GM19395 (cell line): Measurements from ENCODE around the gene TXNDC15.
"Not testable (repeated sequence)": the region's sequence is repeated elsewhere in the genome, so short reads cannot be mapped to it uniquely, and the experiment has no call there.

Source experiments
- ATAC-seq: cut with Tn5 transposase; IDR thresholded peaks from one replicate; pipeline ENCODE4 v1.9.1; 2021; ENCODE audit warnings: mild to moderate bottlenecking, moderate library complexity; ENCODE audit not compliant: unreplicated experiment

The TXNDC15 gene

DNA sequence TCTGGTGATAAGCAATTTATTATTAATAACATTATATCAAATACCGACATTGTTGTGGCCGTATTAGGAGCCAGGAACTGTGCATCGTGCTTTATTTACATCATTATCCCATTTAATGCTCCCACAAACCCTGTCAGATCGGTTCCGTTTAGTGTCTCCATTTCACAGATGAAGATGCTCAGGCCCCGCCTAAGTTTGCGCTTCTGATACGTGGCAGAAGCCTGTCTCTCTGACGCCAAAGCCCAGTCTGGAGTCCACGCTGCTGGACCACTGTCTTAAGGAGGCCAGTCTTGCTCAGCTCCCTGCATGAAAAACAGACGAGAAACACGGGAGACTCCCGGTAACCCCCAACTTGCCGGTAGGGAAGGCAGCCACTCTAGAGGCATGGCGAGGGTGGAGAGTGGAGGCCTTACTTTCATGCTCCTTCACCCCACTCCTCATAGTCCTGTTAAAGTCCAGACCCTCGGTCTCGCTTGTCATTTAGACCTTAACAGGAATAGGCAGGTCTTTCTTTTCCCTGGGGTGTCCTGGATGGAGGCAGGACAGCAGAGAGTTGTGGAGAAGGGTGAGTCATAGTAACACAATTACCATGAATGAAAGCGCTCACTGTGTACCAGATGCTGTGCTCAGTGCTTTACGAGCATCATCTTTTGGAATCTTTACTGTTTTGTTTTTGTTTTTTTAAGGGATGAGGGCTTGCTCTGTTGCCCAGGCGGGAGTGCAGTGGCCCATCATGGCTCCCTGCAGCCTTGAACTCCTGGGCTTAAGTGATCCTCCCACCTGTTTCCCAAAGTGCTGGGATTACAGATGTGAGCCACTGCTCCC, 872 bp downstream of the TXNDC15 start:
- ATAC-seq: peak; percentile 32

GRCh38 chr5:134877159-134877558, 3.0 kb downstream of the TXNDC15 start:
- peak; percentile 46 for ATAC-seq

DNA sequence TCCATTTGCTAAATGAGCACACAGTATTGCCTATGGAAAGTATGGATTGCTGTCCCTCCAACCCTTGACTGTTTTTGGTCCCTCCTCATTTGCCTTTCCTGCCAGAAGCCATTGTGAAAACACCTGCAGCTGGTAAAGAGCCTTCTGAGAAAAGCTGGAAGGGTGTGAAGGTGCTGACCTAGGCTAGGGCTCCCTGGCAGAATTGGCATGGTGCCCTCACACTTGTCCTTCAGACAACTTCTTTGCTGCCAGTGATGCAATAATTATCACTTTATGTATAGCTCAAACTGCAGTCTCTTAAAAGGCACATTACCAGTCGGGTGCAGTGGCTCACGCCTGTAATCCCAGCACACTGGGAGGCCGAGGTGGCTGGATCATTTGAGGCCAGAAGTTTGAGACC, 4.2 kb downstream of the TXNDC15 start:
- ATAC-seq: no peak

GRCh38 chr5:134879456-134879855, 5.3 kb downstream of the TXNDC15 start:
- no peak for ATAC-seq

DNA sequence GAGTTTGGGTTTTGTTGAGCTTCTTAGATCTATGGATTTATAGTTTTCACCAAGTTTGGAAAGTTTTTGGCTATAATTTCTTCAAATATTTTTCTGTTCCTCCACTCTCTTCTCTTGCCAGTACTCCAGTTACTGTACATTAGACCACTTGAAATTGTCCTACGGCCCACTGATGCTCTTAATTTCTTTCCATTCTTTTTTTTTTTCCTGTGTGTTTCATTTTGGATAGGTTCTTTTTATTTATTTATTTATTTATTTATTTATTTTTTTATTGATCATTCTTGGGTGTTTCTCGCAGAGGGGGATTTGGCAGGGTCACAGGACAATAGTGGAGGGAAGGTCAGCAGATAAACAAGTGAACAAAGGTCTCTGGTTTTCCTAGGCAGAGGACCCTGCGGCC, 6.8 kb downstream of the TXNDC15 start:
- ATAC-seq: not testable (repeated sequence)

GRCh38 chr5:134881711-134882110, 7.5 kb downstream of the TXNDC15 start:
- ATAC-seq: not testable (repeated sequence)

DNA sequence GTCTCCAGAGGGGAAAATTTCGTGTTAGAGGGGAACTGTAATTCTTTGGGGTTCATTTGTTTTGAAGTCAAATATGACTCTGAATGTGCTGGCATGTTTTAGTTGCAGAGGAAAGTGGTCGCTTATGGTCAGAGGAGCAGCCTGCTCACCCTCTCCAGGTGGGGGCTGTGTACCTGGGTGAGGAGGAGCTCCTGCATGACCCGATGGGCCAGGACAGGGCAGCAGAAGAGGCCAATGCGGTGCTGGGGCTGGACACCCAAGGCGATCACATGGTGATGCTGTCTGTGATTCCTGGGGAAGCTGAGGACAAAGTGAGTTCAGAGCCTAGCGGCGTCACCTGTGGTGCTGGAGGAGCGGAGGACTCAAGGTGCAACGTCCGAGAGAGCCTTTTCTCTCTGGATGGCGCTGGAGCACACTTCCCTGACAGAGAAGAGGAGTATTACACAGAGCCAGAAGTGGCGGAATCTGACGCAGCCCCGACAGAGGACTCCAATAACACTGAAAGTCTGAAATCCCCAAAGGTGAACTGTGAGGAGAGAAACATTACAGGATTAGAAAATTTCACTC, 13.5 kb downstream of the TXNDC15 start:
- ATAC-seq: no peak

GRCh38 chr5:134889335-134889734, 15.2 kb downstream of the TXNDC15 start:
- ATAC-seq: no peak

- no peak for ATAC-seq
Observed at GRCh38 chr5:134891473-134891872, 17.3 kb downstream of the TXNDC15 start.

- ATAC-seq: no peak
Observed at GRCh38 chr5:134892282-134892681, 18.1 kb downstream of the TXNDC15 start.

DNA sequence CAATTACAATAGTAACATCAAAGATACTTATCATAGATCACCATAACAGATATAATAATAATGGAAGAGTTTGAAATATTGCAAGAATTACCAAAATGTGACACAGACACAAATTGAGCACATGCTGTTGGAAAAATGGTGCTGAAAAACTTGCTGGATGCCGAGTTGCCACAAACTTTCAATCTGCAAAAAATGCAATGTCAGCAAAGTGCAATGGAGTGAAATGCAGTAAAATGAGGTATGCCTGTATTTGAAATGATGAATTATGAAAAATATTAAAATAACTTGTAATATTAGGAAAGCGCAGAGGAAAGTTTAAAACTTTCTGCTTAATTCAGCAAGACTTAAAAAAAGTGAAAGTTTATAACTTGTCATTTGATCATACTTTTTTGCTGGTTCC, 18.8 kb downstream of the TXNDC15 start:
- no peak for ATAC-seq

DNA sequence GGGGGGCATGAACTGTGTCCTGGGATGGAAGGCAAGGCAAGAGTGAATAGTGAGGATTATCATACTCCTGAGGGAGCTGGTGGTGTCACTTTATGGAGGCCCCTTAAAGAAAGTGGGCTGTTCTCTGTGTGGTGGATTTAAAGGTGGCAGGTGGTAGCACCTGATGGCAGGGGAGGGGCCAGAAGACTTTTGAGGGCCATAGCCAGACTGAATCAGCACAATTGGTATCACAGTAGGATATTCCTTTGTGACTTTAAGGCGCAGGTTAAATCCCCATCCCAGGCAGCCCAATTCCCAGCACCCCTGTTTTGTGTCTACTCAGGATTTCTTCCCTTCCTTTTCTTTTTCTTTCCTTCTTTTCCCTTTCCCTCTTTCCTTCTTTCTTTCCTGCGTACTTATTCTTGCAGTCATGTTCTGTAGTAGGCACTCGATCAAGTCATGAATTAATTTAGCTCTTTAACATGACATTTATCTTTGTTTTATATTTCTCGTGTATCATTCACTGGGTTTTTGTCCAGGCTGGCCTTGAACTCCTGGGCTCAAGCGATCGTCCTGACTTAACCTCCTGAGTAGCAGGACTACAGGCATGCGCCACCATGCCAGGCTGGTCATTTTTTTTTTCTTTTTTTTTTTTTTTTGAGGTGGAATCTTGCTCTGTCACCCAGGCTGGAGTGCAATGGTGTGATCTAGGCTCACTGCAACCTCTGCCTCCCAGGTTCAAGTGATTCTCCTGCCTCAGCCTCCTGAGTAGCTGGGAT, 19.8 kb downstream of the TXNDC15 start:
- no peak for ATAC-seq

DNA sequence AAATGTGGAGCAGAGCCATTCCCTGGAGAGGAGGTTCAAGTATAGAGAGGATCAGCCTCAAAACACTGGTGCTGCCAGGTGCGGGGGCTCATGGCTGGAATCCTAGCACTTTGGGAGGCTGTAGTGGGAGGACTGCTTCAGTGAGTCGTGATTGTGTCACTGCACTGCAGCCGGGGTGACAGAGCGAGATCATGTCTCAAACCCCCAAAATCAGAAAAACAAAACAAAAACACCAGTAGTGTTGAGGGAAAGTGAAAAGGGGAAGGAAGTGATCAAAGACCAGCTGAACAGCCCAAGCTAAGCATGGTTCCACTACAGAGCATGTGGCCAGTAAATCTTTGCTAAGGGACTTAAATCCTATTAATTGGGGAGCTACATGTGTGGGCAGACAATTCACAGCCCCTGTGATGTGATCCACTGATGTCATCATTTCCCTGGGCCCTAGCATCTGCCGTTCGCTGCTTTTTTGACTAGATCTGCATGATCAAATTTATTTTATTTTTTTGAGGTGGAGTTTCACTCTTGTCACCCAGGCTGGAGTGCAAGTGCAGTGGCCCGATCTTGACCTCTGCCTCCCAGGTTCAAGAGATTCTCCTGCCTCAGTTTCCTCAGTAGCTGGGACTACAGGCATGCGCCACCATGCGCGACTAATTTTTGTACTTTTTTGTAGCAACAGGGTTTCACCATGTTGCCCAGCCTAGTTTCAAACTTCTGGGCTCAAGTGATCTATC, 28.1 kb downstream of the TXNDC15 start:
- ATAC-seq: peak; percentile 37

GRCh38 chr5:134904610-134905245, 30.6 kb downstream of the TXNDC15 start, which contains the start of gene PCBD2:
PCBD2 (plus strand) TSS chr5:134905131; CDS start chr5:134905140, 9 bp downstream.
- ATAC-seq: peak; percentile 74

GRCh38 chr5:134905246-134905996, 31.2 kb downstream of the TXNDC15 start:
- peak; percentile 38 for ATAC-seq

GRCh38 chr5:134906811-134907210, 32.6 kb downstream of the TXNDC15 start:
- no peak for ATAC-seq

DNA sequence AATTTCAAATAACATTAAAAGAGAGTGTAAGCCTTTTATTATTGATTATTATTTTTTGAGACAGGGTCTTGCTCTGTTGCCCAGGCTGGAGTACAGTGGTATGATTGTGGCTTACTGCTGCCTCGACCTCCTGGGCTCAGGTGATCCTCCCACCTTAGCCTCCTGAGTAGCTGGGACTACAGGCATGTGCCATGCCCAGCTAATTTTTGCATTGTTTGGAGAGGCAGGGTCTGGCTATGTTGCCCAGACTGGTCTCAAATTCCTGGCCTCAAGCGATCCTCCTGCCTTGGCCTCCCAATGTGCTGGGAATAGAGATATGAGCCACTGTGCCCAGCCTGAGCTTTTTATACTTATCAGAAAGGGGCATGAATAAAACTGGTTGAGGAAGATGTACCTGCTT, 36.6 kb downstream of the TXNDC15 start:
- ATAC-seq: not testable (repeated sequence)

DNA sequence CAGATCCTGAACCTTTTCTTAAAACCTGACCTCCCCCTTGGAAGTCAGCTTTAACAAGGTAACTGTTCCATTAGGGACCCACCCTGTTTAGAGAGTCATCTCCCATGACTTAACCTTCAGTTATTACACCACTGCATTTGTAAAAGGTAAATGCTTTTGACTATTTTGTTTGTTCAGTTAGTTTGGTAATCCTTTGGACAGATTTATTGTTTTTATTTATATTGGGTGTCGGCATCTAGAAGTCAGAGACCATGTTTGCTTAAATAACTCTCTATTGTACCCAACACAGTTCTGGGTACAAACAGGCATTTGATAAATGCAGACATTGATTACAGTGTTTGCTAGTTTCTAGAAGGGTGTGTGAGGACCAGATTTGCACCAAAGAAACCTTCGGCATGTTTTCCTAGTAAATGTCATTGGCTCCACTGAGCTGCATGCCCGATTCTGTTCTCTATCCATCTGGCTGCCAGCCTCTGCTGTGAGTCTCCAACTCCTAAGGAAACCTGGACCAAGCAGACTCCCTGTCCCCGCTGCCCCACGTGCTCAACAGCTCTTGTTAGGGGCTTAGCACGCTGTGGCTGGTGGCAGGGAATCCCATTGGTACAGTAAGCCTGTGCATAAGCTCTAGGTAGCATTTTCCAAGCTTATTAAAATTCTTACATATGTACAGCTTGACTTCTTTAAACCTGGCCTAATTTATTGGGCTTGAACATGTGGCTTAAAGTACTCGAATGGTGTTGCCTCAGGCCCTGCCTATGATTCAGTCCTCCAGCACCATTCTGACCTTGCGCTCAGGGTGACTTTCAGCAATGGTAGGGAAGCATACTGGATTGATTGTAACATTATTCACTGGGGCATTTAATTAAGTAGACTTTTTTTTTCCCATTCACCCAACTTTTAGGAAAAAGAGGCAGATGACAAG, 37.4 kb downstream of the TXNDC15 start:
- ATAC-seq: no peak

GRCh38 chr5:134913254-134913653, 39.1 kb downstream of the TXNDC15 start:
- no peak for ATAC-seq
